GM23338 (cell line): Measurements from ENCODE around the gene KCNJ16. TPM values are rescaled to one million over a fixed set of nuclear protein-coding genes. Genes with fewer than 3 reads are reported as not detected.

Experiments
- ATAC-seq: fragments of 200-7000 bp; cut with Tn5 transposase; 3 replicates; pipeline ENCODE4 v1.9.1; 2020
- DNase-seq: peaks from one replicate; pipeline ENCODE4 v3.0.0-alpha.2; 2015; ENCODE audit warnings: low spot score
- H2AFZ ChIP-seq: fragments of 200-600 bp; sonication (generic); 2 replicates; pipeline ENCODE4 v1.8.0; 2016; ENCODE audit warnings: antibody characterized with exemption, mild to moderate bottlenecking, moderate library complexity
- H3F3A ChIP-seq: fragments of 200-600 bp; sonication (generic); replicated peaks from 2 replicates; pipeline ENCODE4 v1.8.0; 2017; ENCODE audit warnings: antibody characterized with exemption, mixed run types, low read depth
- H3K27ac ChIP-seq: fragments of 200-600 bp; sonication (generic); 2 replicates; pipeline ENCODE4 v1.6.1; 2016; ENCODE audit warnings: low read depth
- H3K27me3 ChIP-seq: fragments of 200-600 bp; sonication (generic); 2 replicates; pipeline ENCODE4 v1.8.0; 2016; ENCODE audit warnings: mild to moderate bottlenecking, mixed run types, moderate library complexity; ENCODE audit not compliant: insufficient read depth
- H3K36me3 ChIP-seq: fragments of 200-600 bp; sonication (generic); 2 replicates; pipeline ENCODE4 v1.8.0; 2016; ENCODE audit warnings: mild to moderate bottlenecking; ENCODE audit not compliant: insufficient read depth
- H3K4me1 ChIP-seq: fragments of 200-600 bp; sonication (generic); 2 replicates; pipeline ENCODE4 v1.8.0; 2016; ENCODE audit warnings: mild to moderate bottlenecking, moderate library complexity; ENCODE audit not compliant: insufficient read depth
- H3K4me2 ChIP-seq: fragments of 200-600 bp; sonication (generic); 2 replicates; pipeline ENCODE4 v1.7.1; 2017; ENCODE audit warnings: mixed run types
- H3K4me3 ChIP-seq: fragments of 200-600 bp; sonication (generic); 2 replicates; pipeline ENCODE4 v1.6.1; 2016; ENCODE audit warnings: mixed run types
- H3K79me2 ChIP-seq: fragments of 200-600 bp; sonication (generic); replicated peaks from 2 replicates; pipeline ENCODE4 v1.8.0; 2017; ENCODE audit warnings: mild to moderate bottlenecking; ENCODE audit not compliant: insufficient read depth
- H3K9me2 ChIP-seq: fragments of 200-600 bp; sonication (generic); 2 replicates; pipeline ENCODE4 v1.8.0; 2017; ENCODE audit not compliant: insufficient read depth
- H4K20me1 ChIP-seq: fragments of 200-600 bp; sonication (generic); replicated peaks from 2 replicates; pipeline ENCODE4 v1.8.0; 2017; ENCODE audit warnings: mild to moderate bottlenecking; ENCODE audit not compliant: insufficient read depth
- H3K27ac Mint-ChIP-seq: 2 replicates; pipeline ENCODE4 v1.8.0; 2020; ENCODE audit warnings: inconsistent platforms, mild to moderate bottlenecking, moderate library complexity, mixed read lengths
- H3K27me3 Mint-ChIP-seq: 3 replicates; pipeline ENCODE4 v1.8.0; 2022; ENCODE audit warnings: low read depth, mild to moderate bottlenecking, moderate library complexity, mixed read lengths, inconsistent platforms; ENCODE audit not compliant: insufficient read depth, poor library complexity
- H3K36me3 Mint-ChIP-seq: 3 replicates; pipeline ENCODE4 v1.8.0; 2021; ENCODE audit warnings: low read depth, mild to moderate bottlenecking, inconsistent platforms, moderate library complexity, mixed read lengths
- H3K4me1 Mint-ChIP-seq: 3 replicates; pipeline ENCODE4 v1.8.0; 2020; ENCODE audit warnings: mild to moderate bottlenecking, inconsistent platforms, mixed read lengths
- H3K4me3 Mint-ChIP-seq: 3 replicates; pipeline ENCODE4 v1.8.0; 2021; ENCODE audit warnings: moderate library complexity, mild to moderate bottlenecking, inconsistent platforms, mixed read lengths
- H3K9me3 Mint-ChIP-seq: 3 replicates; pipeline ENCODE4 v1.8.0; 2020; ENCODE audit warnings: moderate library complexity, mild to moderate bottlenecking, inconsistent platforms, mixed read lengths
- CREB1 ChIP-seq: fragments of 250-450 bp; sonication (Bioruptor Pico); IDR thresholded peaks from 2 replicates; pipeline ENCODE4 v1.5.0; 2020; ENCODE audit warnings: low read depth, mild to moderate bottlenecking, moderate library complexity
- EZH2 ChIP-seq: fragments of 200-600 bp; sonication (generic); IDR thresholded peaks from one replicate; pipeline ENCODE4 v1.8.0; 2017; ENCODE audit warnings: antibody characterized with exemption, mild to moderate bottlenecking, low read depth; ENCODE audit not compliant: unreplicated experiment
- EZH2phosphoT487 ChIP-seq: fragments of 200-600 bp; sonication (generic); IDR thresholded peaks from one replicate; pipeline ENCODE4 v1.8.1; 2018; ENCODE audit warnings: antibody characterized with exemption; ENCODE audit not compliant: unreplicated experiment
- JUNB ChIP-seq: IDR thresholded peaks from one replicate; pipeline ENCODE4 v1.6.1; 2016; ENCODE audit warnings: antibody characterized with exemption; ENCODE audit not compliant: unreplicated experiment
- NANOG ChIP-seq: IDR thresholded peaks from 2 replicates; pipeline ENCODE4 v1.6.1; 2016; ENCODE audit warnings: antibody characterized with exemption, borderline replicate concordance
- POLR2AphosphoS5 ChIP-seq: IDR thresholded peaks from 2 replicates; pipeline ENCODE4 v1.6.1; 2016; ENCODE audit warnings: antibody characterized with exemption, low read depth
- ZNF114 ChIP-seq: fragments of 250-450 bp; sonication (Bioruptor Pico); IDR thresholded peaks from 2 replicates; pipeline ENCODE4 v1.5.0; 2020; ENCODE audit warnings: mild to moderate bottlenecking, moderate library complexity
- ZNF331 ChIP-seq: fragments of 250-450 bp; sonication (Bioruptor Pico); IDR thresholded peaks from 2 replicates; pipeline ENCODE4 v1.5.0; 2020; ENCODE audit warnings: low read depth, mild to moderate bottlenecking, moderate library complexity
- polyA plus RNA-seq: library from polyadenylated mRNA; unstranded; fragments of >200 nt; fragmentation: Nextera tagmentation; extraction: Ambion mirVana; gene quantifications from 2 replicates; pipeline ENCODE4 v1.2.1, GENCODE V29; 2016
- total RNA-seq: library from RNA; depleted of rRNA; stranded (reverse); fragments of >200 nt; shearing (Covaris generic); gene quantifications from 2 replicates; pipeline ENCODE4 v1.2.3, GENCODE V29; 2014
- TF ChIP-seq, protein P1 (sequence below): fragments of 250-450 bp; sonication (Bioruptor Pico); IDR thresholded peaks from 2 replicates; pipeline ENCODE4 v1.5.0; 2020; ENCODE audit warnings: mild to moderate bottlenecking, moderate library complexity
- TF ChIP-seq, protein P2 (sequence below): IDR thresholded peaks from 2 replicates; pipeline ENCODE4 v1.6.1; 2016; ENCODE audit warnings: antibody characterized with exemption
- TF ChIP-seq, protein P3 (sequence below): IDR thresholded peaks from one replicate; pipeline ENCODE4 v1.6.1; 2018; ENCODE audit warnings: antibody characterized with exemption; ENCODE audit not compliant: unreplicated experiment

KCNJ16 gene
- total and polyA plus RNA-seq, 2 experiments from 2014 or later, result not detected

DNA sequence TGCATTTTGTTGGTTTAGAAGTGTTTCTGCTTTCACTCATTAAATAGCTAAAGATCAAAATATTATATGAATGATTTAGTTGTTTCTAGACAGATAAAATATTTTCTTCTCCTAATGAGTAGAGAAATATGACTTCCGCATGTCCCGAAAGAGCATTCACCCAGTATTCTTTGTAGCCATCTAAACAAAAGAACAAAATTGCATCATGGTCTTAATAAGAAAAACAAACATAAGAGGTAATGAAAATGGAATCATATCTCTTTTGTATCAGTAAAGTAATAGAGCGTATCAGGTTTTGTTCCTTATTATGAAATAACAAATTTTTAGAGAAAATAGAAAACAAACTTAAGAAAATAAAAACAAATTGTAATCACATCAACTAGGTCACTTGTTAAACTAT is 78.2 kb downstream of the KCNJ16 start:
- no peaks in the 10 kb centered on the region for H3F3A ChIP-seq
- H3K27ac ChIP-seq, result no peak overlapping the region
- H3K4me2 ChIP-seq, result no peak overlapping the region
- no peaks in the 10 kb centered on the region for H3K4me1 ChIP-seq
- no peaks in the 10 kb centered on the region for H3K4me1 Mint-ChIP-seq
- H3K79me2 ChIP-seq, result no peaks in the 10 kb centered on the region
- TF ChIP-seq, protein P1, sequence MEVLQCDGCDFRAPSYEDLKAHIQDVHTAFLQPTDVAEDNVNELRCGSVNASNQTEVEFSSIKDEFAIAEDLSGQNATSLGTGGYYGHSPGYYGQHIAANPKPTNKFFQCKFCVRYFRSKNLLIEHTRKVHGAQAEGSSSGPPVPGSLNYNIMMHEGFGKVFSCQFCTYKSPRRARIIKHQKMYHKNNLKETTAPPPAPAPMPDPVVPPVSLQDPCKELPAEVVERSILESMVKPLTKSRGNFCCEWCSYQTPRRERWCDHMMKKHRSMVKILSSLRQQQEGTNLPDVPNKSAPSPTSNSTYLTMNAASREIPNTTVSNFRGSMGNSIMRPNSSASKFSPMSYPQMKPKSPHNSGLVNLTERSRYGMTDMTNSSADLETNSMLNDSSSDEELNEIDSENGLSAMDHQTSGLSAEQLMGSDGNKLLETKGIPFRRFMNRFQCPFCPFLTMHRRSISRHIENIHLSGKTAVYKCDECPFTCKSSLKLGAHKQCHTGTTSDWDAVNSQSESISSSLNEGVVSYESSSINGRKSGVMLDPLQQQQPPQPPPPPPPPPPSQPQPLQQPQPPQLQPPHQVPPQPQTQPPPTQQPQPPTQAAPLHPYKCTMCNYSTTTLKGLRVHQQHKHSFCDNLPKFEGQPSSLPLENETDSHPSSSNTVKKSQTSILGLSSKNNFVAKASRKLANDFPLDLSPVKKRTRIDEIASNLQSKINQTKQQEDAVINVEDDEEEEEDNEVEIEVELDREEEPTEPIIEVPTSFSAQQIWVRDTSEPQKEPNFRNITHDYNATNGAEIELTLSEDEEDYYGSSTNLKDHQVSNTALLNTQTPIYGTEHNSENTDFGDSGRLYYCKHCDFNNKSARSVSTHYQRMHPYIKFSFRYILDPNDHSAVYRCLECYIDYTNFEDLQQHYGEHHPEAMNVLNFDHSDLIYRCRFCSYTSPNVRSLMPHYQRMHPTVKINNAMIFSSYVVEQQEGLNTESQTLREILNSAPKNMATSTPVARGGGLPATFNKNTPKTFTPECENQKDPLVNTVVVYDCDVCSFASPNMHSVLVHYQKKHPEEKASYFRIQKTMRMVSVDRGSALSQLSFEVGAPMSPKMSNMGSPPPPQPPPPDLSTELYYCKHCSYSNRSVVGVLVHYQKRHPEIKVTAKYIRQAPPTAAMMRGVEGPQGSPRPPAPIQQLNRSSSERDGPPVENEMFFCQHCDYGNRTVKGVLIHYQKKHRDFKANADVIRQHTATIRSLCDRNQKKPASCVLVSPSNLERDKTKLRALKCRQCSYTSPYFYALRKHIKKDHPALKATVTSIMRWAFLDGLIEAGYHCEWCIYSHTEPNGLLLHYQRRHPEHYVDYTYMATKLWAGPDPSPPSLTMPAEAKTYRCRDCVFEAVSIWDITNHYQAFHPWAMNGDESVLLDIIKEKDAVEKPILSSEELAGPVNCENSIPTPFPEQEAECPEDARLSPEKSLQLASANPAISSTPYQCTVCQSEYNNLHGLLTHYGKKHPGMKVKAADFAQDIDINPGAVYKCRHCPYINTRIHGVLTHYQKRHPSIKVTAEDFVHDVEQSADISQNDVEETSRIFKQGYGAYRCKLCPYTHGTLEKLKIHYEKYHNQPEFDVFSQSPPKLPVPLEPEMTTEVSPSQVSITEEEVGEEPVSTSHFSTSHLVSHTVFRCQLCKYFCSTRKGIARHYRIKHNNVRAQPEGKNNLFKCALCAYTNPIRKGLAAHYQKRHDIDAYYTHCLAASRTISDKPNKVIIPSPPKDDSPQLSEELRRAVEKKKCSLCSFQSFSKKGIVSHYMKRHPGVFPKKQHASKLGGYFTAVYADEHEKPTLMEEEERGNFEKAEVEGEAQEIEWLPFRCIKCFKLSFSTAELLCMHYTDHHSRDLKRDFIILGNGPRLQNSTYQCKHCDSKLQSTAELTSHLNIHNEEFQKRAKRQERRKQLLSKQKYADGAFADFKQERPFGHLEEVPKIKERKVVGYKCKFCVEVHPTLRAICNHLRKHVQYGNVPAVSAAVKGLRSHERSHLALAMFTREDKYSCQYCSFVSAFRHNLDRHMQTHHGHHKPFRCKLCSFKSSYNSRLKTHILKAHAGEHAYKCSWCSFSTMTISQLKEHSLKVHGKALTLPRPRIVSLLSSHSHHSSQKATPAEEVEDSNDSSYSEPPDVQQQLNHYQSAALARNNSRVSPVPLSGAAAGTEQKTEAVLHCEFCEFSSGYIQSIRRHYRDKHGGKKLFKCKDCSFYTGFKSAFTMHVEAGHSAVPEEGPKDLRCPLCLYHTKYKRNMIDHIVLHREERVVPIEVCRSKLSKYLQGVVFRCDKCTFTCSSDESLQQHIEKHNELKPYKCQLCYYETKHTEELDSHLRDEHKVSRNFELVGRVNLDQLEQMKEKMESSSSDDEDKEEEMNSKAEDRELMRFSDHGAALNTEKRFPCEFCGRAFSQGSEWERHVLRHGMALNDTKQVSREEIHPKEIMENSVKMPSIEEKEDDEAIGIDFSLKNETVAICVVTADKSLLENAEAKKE (CRISPR knock-in tag), result no peak
- TF ChIP-seq EZH2 (no peak), JUNB (no peak), EZH2phosphoT487 (no peak), ZNF331 (CRISPR knock-in tag) (no peak), ZNF114 (CRISPR knock-in tag) (no peak), POLR2AphosphoS5 (no peak), CREB1 (CRISPR knock-in tag) (no peak), NANOG (no peak)
- TF ChIP-seq, protein P2, sequence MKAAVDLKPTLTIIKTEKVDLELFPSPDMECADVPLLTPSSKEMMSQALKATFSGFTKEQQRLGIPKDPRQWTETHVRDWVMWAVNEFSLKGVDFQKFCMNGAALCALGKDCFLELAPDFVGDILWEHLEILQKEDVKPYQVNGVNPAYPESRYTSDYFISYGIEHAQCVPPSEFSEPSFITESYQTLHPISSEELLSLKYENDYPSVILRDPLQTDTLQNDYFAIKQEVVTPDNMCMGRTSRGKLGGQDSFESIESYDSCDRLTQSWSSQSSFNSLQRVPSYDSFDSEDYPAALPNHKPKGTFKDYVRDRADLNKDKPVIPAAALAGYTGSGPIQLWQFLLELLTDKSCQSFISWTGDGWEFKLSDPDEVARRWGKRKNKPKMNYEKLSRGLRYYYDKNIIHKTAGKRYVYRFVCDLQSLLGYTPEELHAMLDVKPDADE, result no peak
- TF ChIP-seq, protein P3, sequence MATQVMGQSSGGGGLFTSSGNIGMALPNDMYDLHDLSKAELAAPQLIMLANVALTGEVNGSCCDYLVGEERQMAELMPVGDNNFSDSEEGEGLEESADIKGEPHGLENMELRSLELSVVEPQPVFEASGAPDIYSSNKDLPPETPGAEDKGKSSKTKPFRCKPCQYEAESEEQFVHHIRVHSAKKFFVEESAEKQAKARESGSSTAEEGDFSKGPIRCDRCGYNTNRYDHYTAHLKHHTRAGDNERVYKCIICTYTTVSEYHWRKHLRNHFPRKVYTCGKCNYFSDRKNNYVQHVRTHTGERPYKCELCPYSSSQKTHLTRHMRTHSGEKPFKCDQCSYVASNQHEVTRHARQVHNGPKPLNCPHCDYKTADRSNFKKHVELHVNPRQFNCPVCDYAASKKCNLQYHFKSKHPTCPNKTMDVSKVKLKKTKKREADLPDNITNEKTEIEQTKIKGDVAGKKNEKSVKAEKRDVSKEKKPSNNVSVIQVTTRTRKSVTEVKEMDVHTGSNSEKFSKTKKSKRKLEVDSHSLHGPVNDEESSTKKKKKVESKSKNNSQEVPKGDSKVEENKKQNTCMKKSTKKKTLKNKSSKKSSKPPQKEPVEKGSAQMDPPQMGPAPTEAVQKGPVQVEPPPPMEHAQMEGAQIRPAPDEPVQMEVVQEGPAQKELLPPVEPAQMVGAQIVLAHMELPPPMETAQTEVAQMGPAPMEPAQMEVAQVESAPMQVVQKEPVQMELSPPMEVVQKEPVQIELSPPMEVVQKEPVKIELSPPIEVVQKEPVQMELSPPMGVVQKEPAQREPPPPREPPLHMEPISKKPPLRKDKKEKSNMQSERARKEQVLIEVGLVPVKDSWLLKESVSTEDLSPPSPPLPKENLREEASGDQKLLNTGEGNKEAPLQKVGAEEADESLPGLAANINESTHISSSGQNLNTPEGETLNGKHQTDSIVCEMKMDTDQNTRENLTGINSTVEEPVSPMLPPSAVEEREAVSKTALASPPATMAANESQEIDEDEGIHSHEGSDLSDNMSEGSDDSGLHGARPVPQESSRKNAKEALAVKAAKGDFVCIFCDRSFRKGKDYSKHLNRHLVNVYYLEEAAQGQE, result no peak
- H3K36me3 ChIP-seq, result no peaks in the 10 kb centered on the region
- ATAC-seq, result no peak
- no peaks in the 10 kb centered on the region; the same call in 1 of the 2 replicates for H3K9me2 ChIP-seq
- H3K27me3 ChIP-seq, result no peaks in the 10 kb centered on the region
- H3K9me3 Mint-ChIP-seq, result no peaks in the 10 kb centered on the region
- H4K20me1 ChIP-seq, result no peaks in the 10 kb centered on the region
- no peak overlapping the region for H3K27ac Mint-ChIP-seq
- H2AFZ ChIP-seq, result no peak overlapping the region
- H3K4me3 ChIP-seq, result no peak overlapping the region
- H3K36me3 Mint-ChIP-seq, result no peaks in the 10 kb centered on the region
- DNase-seq, result no peak
- H3K4me3 Mint-ChIP-seq, result no peak overlapping the region
- no peaks in the 10 kb centered on the region for H3K27me3 Mint-ChIP-seq
